ENCODE results near the gene FBP1. TPM values are rescaled to one million over a fixed set of nuclear protein-coding genes. Genes with fewer than 3 reads are reported as not detected.

FBP1 gene
- 10 to 100 TPM in 2 of 3 donors, 1 to 10 TPM in 1; 7.4 to 41.1 (median 33.4) TPM for total RNA-seq

GRCh38 chr9:94639061-94639998 lies at the start of gene FBP1:
FBP1 (minus strand) TSS chr9:94639518; CDS start chr9:94639310, 208 bp downstream.
- peak in 1 of 2 donors; percentile 69 for DNase-seq (ENCODE audit: low spot score in 2 of 2)
- Histone ChIP-seq H3K27ac (peak within 1 kb of the TSS; percentile 58 to 67), H3K36me3 (no peaks in the 10 kb centered on the region), H3K4me1 (no peaks in the 10 kb centered on the region), H3K27me3 (peaks cover 0 to 3% of the 10 kb centered on the region in 2 donors), H3K9me3 (no peaks in the 10 kb centered on the region), H3K4me3 (peak within 1 kb of the TSS; percentile 46 to 83 (median 58))
- no peak for TF ChIP-seq CTCF (IDR thresholded peaks at IDR 0.05)
- TF ChIP-seq POLR2AphosphoS5 (IDR thresholded peaks at IDR 0.05): no peak
- no peak for TF ChIP-seq POLR2A (IDR thresholded peaks at IDR 0.05)
- intact Hi-C loops (cut with DNase I; ENCODE audit: low total_unique reads): no loop called here

GRCh38 chr9:94687451-94687850 lies 48.1 kb upstream of the FBP1 start:
- TF ChIP-seq POLR2AphosphoS5 (IDR thresholded peaks at IDR 0.05) (no peak), POLR2A (IDR thresholded peaks at IDR 0.05) (no peak), CTCF (IDR thresholded peaks at IDR 0.05) (no peak)
- Histone ChIP-seq H3K4me3 (no peak overlapping the region), H3K27me3 (no peaks in the 10 kb centered on the region), H3K9me3 (no peaks in the 10 kb centered on the region), H3K4me1 (no peaks in the 10 kb centered on the region), H3K27ac (no peak overlapping the region), H3K36me3 (no peaks in the 10 kb centered on the region)
- no peak for DNase-seq (ENCODE audit: low spot score in 2 of 2)
- intact Hi-C loops (cut with DNase I; ENCODE audit: low total_unique reads): no loop called here

- H3K4me1 ChIP-seq: no peaks in the 10 kb centered on the region
- no peak for TF ChIP-seq POLR2A (IDR thresholded peaks at IDR 0.05)
- no peak for TF ChIP-seq POLR2AphosphoS5 (IDR thresholded peaks at IDR 0.05)
- TF ChIP-seq CTCF (IDR thresholded peaks at IDR 0.05): no peak
- no peak for DNase-seq (ENCODE audit: low spot score in 2 of 2)
- no peak overlapping the region for H3K27ac ChIP-seq
- H3K36me3 ChIP-seq: no peaks in the 10 kb centered on the region
- H3K27me3 ChIP-seq: no peaks in the 10 kb centered on the region
- H3K4me3 ChIP-seq: no peak overlapping the region
- intact Hi-C loops (cut with DNase I; ENCODE audit: low total_unique reads): no loop called here
- H3K9me3 ChIP-seq: no peaks in the 10 kb centered on the region
Observed at GRCh38 chr9:94685359-94685758, 46.0 kb upstream of the FBP1 start.

- Histone ChIP-seq H3K4me3 (no peak overlapping the region), H3K36me3 (no peaks in the 10 kb centered on the region), H3K27me3 (no peaks in the 10 kb centered on the region), H3K27ac (no peak overlapping the region), H3K4me1 (no peaks in the 10 kb centered on the region), H3K9me3 (no peaks in the 10 kb centered on the region)
- DNase-seq (ENCODE audit: low spot score in 2 of 2): peak in 1 of 2 donors; percentile 40
- no peak for TF ChIP-seq POLR2A (IDR thresholded peaks at IDR 0.05)
- no peak for TF ChIP-seq POLR2AphosphoS5 (IDR thresholded peaks at IDR 0.05)
- peak in 2 of 3 donors; percentile 22 to 73 for TF ChIP-seq CTCF (IDR thresholded peaks at IDR 0.05)
- intact Hi-C loops (cut with DNase I; ENCODE audit: low total_unique reads): loop anchor here (5.0 kb wide), 1 partner anchor 916 kb away; no protein-coding TSS in a partner anchor
Observed at GRCh38 chr9:94681508-94681907, 42.2 kb upstream of the FBP1 start.

GRCh38 chr9:94680621-94681020 lies 41.3 kb upstream of the FBP1 start:
- H3K9me3 ChIP-seq: no peaks in the 10 kb centered on the region
- H3K4me3 ChIP-seq: no peak overlapping the region
- H3K27me3 ChIP-seq: no peaks in the 10 kb centered on the region
- intact Hi-C loops (cut with DNase I; ENCODE audit: low total_unique reads): loop anchor here (5.0 kb wide), 1 partner anchor 917 kb away; no protein-coding TSS in a partner anchor
- H3K36me3 ChIP-seq: no peaks in the 10 kb centered on the region
- no peak overlapping the region for H3K27ac ChIP-seq
- no peaks in the 10 kb centered on the region for H3K4me1 ChIP-seq
- no peak for DNase-seq (ENCODE audit: low spot score in 2 of 2)
- TF ChIP-seq CTCF (IDR thresholded peaks at IDR 0.05): no peak
- TF ChIP-seq POLR2A (IDR thresholded peaks at IDR 0.05): no peak
- no peak for TF ChIP-seq POLR2AphosphoS5 (IDR thresholded peaks at IDR 0.05)
